Sigmoid colon (tissue), 7 donors: ENCODE data around the gene CDC20. TPM values are rescaled to one million over a fixed set of nuclear protein-coding genes. Genes with fewer than 3 reads are reported as not detected.
A peak's percentile ranks its signal among the peaks of the same experiment; 100 is the strongest.

Source experiments
- DNase-seq: peaks from one replicate; pipeline ENCODE4 v3.0.0-alpha.2; 2019
- H3K27ac ChIP-seq, 4 donors: fragments of 200-600 bp; sonication (generic); one replicate each; pipeline ENCODE4 v1.5.1; 2016 to 2019; ENCODE audit warnings: mild to moderate bottlenecking in 1 of 4
- H3K27me3 ChIP-seq, 3 donors: fragments of 200-600 bp; sonication (generic); one replicate each; pipeline ENCODE4 v1.5.1; 2019; ENCODE audit warnings: mild to moderate bottlenecking in 1 of 3
- H3K36me3 ChIP-seq, 4 donors: fragments of 200-600 bp; sonication (generic); one replicate each; pipeline ENCODE4 v1.5.1; 2016 to 2019
- H3K4me1 ChIP-seq, 4 donors: fragments of 200-600 bp; sonication (generic); one replicate each; pipeline ENCODE4 v1.5.1; 2017 to 2019
- H3K4me3 ChIP-seq, 4 donors: fragments of 200-600 bp; sonication (generic); one replicate each; pipeline ENCODE4 v1.5.1; 2017 to 2019; ENCODE audit warnings: mild to moderate bottlenecking in 2 of 4, moderate library complexity in 1 of 4
- H3K9me3 ChIP-seq, 4 donors: fragments of 200-600 bp in 3 of 4; sonication (generic) in 3 of 4; one replicate each; pipeline versions ENCODE4 v1.5.1 to v1.6.1; 2013 to 2019
- EP300 ChIP-seq, 4 donors: sonication (generic); formaldehyde crosslinking; IDR thresholded peaks; one replicate each; pipeline ENCODE4 v1.6.1; 2017; ENCODE audit warnings: antibody characterized with exemption in 4 of 4
- POLR2A ChIP-seq, 2 donors: fragments of 450-650 bp; IDR thresholded peaks; one replicate each; pipeline ENCODE4 v1.6.1; 2016; ENCODE audit warnings: antibody characterized with exemption in 2 of 2, mild to moderate bottlenecking in 2 of 2, moderate library complexity in 2 of 2
- POLR2AphosphoS5 ChIP-seq, 4 donors: sonication (generic); formaldehyde crosslinking; IDR thresholded peaks; one replicate each; pipeline ENCODE4 v1.6.1; 2017; ENCODE audit warnings: antibody characterized with exemption in 4 of 4
- WGBS, 2 donors: extraction: QIAGEN DNeasy Blood & Tissue Kit; methylation state at CpG; one replicate each; pipeline ENCODE4 v1.1.7; 2013; 5-methylcytosine and 5-hydroxymethylcytosine counted together
- intact Hi-C: fragments of 100-400 bp; cut with DNase I; formaldehyde crosslinking; loops from one replicate; pipeline ENCODE4 v1.15.1; 2023
- polyA plus RNA-seq, 3 donors: library from polyadenylated mRNA; stranded (reverse); fragments of 200-250 nt; gene quantifications; one replicate each; pipeline ENCODE4 v1.2.3, GENCODE V29; 2013
- total RNA-seq, 4 donors: library from RNA; depleted of rRNA; stranded (reverse); fragments of >200 nt; gene quantifications; one replicate each; pipeline ENCODE4 v1.1.0, GENCODE V29; 2016
- TF ChIP-seq, protein P1 (sequence below), 4 experiments: fragments of 450-650 bp in 3 of 4; fragments of 200-600 bp in 1 of 4; IDR thresholded peaks; one replicate each; pipeline ENCODE4 v1.5.1; 2016 to 2019; ENCODE audit warnings: antibody characterized with exemption in 4 of 4, mild to moderate bottlenecking in 3 of 4, moderate library complexity in 2 of 4
- donor health status: healthy with polysubstance abuse.
- donor health status: Bipolar disorder and iron deficiency.
- donor health status: healthy.

Gene CDC20
- total and polyA plus RNA-seq, 7 donors = 0.66 to 65.7 (median 3.4) TPM

DNA sequence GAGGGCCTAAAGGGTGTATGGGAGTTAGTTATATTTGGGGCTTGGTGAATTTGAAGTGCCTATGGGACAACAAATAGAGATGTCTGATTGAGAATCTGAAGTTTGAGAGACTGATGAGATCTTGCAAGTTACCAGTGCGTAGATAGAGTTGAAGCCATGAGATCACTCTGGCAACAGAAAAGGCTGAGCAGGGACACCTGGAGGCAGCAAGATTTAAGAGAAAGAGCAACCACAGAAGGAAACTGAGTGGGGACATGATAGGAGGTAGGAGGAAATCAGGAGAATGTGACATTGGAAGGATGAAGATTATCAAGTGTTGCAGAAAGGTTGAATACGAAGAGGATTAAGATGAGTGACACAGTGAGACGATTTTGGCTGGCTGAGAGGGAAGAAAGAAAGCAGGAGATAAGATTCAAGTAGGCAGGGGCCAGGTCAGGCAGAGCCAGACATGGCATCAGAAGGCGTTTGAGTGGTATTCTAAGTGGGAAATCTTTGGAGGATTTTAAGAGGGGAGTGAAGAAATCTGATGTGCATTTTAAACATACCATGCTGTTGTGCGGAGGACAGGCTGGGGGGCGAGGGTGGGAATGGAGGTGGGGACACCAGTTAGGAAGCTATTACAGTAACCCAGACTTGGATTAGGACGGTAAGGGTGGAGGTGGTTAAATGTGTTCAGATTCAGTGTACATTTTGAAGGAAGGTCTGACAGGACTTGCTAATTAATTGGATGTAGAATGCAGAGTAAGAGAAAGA is 24.2 kb upstream of the CDC20 start:
- intact Hi-C loops = no loop called here
- Histone ChIP-seq H3K4me3 (no peak overlapping the region), H3K27ac (no peak overlapping the region), H3K27me3 (no peaks in the 10 kb centered on the region), H3K36me3 (no peaks in the 10 kb centered on the region), H3K9me3 (no peaks in the 10 kb centered on the region), H3K4me1 (no peaks in the 10 kb centered on the region)
- WGBS, 2 donors = 81 to 86% methylated on average over 7 of the region's 7 CpGs
- TF ChIP-seq EP300 (IDR thresholded peaks at IDR 0.05) = no peak
- TF ChIP-seq POLR2AphosphoS5 (IDR thresholded peaks at IDR 0.05) = no peak
- no peak for TF ChIP-seq POLR2A (IDR thresholded peaks at IDR 0.05)
- TF ChIP-seq, protein P1, sequence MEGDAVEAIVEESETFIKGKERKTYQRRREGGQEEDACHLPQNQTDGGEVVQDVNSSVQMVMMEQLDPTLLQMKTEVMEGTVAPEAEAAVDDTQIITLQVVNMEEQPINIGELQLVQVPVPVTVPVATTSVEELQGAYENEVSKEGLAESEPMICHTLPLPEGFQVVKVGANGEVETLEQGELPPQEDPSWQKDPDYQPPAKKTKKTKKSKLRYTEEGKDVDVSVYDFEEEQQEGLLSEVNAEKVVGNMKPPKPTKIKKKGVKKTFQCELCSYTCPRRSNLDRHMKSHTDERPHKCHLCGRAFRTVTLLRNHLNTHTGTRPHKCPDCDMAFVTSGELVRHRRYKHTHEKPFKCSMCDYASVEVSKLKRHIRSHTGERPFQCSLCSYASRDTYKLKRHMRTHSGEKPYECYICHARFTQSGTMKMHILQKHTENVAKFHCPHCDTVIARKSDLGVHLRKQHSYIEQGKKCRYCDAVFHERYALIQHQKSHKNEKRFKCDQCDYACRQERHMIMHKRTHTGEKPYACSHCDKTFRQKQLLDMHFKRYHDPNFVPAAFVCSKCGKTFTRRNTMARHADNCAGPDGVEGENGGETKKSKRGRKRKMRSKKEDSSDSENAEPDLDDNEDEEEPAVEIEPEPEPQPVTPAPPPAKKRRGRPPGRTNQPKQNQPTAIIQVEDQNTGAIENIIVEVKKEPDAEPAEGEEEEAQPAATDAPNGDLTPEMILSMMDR (IDR thresholded peaks at IDR 0.05) = no peak
- DNase-seq = peak; percentile 15

DNA sequence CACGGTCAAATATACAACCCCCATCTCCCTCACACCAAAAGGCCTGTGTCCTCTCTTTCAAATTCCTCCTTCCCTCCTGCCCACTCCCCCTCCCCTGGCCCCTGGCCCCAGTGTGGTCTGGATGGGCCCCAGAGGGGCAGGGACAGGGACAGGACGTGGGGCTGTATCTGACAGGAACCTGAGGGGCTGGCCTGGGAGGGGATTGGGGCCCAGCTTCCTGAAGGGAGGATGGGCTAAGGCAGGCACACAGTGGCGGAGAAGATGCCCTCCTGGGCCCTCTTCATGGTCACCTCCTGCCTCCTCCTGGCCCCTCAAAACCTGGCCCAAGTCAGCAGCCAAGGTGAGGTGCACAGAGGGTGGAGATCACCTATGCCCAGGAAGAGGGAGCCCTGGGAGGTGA is 21.2 kb upstream of the CDC20 start, which contains the start of gene MPL:
Gene MPL, plus strand, starts transcription at position 231 of the 400 bp plus-strand sequence. Its CDS starts 31 bp downstream, at position 262.
- TF ChIP-seq POLR2AphosphoS5 (IDR thresholded peaks at IDR 0.05) = no peak
- TF ChIP-seq, protein P1 (IDR thresholded peaks at IDR 0.05) = no peak
- no peak for TF ChIP-seq POLR2A (IDR thresholded peaks at IDR 0.05)
- no peak for TF ChIP-seq EP300 (IDR thresholded peaks at IDR 0.05)

DNA sequence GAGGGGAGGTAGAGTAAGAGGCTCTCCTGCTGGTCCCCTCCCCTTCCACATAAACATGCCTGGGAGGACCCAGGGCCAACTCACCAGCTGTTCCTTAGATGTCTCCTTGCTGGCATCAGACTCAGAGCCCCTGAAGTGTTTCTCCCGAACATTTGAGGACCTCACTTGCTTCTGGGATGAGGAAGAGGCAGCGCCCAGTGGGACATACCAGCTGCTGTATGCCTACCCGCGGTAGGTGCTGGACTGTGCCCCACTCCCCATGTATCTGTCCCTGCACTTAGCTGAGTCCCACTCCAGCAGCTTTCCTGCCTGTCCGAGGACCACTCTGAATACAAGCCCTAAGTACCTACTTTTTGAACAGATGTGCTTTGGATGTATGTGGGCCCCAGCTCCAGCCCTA is 20.8 kb upstream of the CDC20 start:
- Histone ChIP-seq H3K9me3 (no peaks in the 10 kb centered on the region), H3K27me3 (no peaks in the 10 kb centered on the region), H3K36me3 (no peaks in the 10 kb centered on the region), H3K27ac (no peak overlapping the region), H3K4me1 (no peaks in the 10 kb centered on the region), H3K4me3 (no peak overlapping the region)
- DNase-seq = no peak
- intact Hi-C loops = no loop called here
- TF ChIP-seq POLR2A (IDR thresholded peaks at IDR 0.05) = no peak
- no peak for TF ChIP-seq EP300 (IDR thresholded peaks at IDR 0.05)
- TF ChIP-seq POLR2AphosphoS5 (IDR thresholded peaks at IDR 0.05) = no peak
- TF ChIP-seq, protein P1 (IDR thresholded peaks at IDR 0.05) = no peak
- 74 to 87% methylated on average over 5 of the region's 5 CpGs for WGBS, 2 donors

More for the DNA sequence above, 21.2 kb upstream of the CDC20 start, which contains the start of gene MPL:
- 53 to 84% methylated on average over 3 of the region's 3 CpGs for WGBS, 2 donors
- Histone ChIP-seq H3K9me3 (no peaks in the 10 kb centered on the region), H3K4me3 (no peak within 1 kb of the TSS), H3K27me3 (no peaks in the 10 kb centered on the region), H3K27ac (no peak within 1 kb of the TSS), H3K4me1 (no peaks in the 10 kb centered on the region), H3K36me3 (no peaks in the 10 kb centered on the region)
- intact Hi-C loops = no loop called here
- peak; percentile 48 for DNase-seq

DNA sequence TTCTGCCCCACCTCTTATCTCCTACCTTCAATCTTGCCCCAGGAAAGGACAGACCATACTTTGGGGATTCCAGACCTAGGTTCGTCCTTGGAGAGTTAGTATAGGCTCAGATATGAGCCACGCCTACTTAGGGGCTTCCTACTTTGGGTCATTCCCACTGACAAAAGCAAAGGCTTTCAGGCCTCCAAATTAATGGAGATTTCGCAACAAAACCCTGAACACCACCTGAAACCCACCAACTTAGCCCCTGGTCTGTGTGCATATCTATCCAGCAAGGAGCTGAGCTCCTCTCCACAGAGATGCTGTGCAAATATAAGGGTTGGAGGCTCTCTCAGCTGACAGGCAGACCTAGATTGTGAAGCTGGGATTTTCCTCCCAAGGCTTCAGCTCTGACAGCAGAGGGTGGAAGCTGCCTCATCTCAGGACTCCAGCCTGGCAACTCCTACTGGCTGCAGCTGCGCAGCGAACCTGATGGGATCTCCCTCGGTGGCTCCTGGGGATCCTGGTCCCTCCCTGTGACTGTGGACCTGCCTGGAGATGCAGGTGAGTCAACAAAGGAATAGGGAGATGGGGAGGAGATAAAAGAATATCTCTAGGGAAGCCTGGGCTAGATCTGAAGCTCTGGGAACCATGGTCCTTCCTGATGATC is 19.1 kb upstream of the CDC20 start:
- no peaks in the 10 kb centered on the region for H3K36me3 ChIP-seq
- no peaks in the 10 kb centered on the region for H3K9me3 ChIP-seq
- H3K4me3 ChIP-seq = no peak overlapping the region
- WGBS, 2 donors = 94 to 95% methylated on average over 6 of the region's 6 CpGs
- no peaks in the 10 kb centered on the region for H3K4me1 ChIP-seq
- no peak overlapping the region for H3K27ac ChIP-seq
- TF ChIP-seq POLR2AphosphoS5 (IDR thresholded peaks at IDR 0.05) = no peak
- TF ChIP-seq, protein P1 (IDR thresholded peaks at IDR 0.05) = no peak
- no peak for TF ChIP-seq POLR2A (IDR thresholded peaks at IDR 0.05)
- no peak for TF ChIP-seq EP300 (IDR thresholded peaks at IDR 0.05)
- no peaks in the 10 kb centered on the region for H3K27me3 ChIP-seq
- intact Hi-C loops = no loop called here
- peak; percentile 20 for DNase-seq
